Stimulated activated CD4-positive, alpha-beta T cell treated with anti-CD3 and anti-CD28 coated beads, TNF-alpha, amount 100 ng/mL, for 4 hours (primary cell): ENCODE results near the gene RANBP1.

ENCODE experiments used
- DNase-seq, 3 experiments: peaks; one replicate each; pipeline ENCODE4 v3.0.0-alpha.2; 2020; ENCODE audit warnings: low read depth in 3 of 3

Gene RANBP1

DNA sequence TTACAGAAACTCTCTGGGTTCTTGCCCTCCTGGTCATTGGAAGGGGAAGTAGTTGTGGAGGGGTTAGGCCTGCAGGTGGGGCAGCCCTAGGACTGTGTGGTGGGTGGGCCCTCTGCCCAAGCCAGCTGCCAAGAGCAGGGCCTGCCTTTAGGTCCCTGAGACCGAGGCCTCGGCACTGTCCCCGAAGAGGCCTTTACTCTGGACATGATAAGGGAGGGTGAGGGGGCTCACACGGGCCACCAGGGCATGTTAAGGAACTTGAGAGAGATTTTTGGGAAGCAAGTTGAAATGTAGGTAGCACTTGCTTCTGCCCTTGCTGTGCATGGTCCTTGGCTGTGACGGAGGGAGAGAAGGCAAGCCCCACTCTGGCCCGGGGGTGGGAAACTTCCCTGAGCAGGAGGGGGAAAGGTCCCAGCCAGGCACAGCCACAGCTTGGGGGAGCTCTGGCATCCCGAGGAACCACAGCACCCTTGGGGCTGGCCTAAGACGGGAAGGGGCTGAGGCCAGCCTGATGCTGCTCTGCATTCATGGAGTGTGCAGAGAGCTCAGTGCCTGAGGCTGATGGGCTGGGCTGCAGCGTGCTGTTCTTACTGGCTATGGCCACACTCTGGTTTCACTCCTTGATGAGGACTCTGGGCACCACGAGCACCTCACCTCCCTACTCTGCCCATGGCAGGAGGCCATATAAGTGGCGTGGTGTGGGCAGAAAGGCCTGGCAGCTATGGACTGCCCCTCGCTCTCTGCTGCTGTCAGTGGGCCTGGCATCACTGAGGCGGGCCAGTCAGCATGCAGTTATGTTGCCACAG is 7.8 kb upstream of the RANBP1 start:
- DNase-seq, result no peak

DNA sequence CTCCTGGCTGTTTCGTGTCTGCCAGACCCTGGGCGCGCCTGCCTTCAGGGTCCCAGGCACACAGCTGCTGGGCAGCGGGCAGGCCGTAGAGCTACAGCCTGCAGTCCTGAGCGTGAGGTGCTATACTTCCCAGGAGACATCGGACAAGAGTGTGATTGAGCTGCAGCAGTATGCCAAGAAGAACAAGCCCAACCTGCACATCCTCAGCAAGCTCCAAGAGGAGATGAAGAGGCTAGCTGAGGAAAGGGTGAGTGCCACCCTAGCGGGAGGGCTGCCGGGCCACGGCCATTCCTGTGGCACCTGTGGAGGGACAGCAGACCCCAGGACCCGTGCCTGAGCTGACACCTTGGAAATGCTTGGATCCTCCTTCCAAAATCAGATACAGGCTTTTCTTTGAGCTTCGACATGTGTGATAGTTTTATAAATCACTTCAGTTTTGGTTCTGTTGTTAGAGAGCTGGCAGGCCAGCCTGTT is 7.1 kb upstream of the RANBP1 start:
- DNase-seq, result no peak

DNA sequence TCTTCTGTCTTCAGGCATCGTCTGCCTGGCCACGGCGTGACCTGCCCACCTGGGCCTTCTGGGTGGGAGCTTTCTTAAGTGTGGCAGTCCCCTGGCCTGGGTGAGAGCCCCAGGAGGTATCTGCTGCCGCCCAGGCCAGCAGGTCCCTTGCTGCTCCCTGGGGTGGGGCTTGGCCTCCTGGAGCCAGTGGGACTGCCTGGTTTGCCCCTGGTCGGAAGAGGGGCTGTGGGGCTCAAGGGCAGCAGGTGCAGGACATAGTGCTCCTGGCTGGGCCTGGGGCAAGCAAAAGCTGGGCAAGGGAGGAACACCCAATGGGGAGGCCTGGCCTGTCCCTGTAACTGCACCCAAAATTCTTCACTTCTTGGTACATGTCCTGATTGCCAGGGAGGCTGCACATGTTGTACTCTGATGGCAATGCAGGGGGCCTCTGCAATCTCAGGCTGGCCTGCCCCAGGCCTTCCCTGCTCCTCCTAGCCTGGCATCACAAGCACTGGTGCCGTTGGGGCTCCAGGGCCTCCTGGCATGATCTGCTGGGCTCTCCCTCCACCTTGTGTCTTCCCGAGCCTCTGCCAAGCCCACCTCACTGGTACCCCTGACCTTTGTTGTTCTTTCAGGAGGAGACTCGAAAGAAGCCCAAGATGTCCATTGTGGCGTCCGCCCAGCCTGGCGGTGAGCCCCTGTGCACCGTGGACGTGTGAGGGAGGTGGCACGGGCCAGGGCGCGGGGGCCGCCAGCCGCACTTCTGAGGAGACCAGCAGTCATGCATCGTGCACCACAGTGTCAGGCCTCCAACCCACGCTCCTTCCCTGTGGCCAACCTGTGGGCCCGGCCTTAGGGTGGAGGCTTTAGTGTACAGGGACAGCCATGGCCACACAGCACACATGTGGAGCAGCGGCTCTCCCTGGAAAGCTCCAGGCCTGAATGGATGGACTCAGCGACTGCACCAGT is 6.2 kb upstream of the RANBP1 start:
- no peak for DNase-seq

DNA sequence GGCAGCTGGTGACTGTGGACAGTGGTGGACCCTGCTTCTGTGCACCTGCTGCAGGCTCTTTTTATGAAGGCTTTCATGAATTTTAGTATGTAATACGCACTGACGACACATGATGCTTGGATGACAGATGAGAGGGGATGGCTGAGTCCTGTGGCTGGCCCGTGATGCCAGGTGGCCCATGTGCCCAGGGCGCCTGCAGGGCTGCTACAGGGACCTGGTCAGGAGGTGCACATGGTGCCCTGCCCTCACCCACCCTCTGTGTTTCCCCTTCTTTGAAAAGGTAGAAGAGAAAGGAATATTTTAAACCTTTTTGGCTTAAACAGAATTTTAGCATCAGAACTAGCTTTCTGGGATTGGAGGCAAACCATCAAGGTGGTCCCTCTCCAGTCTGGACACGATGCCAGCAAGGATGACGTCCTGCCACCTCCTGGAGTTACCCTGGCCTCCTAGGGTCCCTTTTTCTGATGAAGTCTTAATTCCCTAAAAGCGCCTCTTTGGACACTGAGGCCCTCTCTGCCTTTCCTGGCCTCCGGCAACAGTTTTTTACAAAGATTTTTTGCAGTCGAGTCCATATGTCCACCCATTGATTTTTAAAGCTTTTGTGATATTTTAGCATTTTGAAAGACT is 5.4 kb upstream of the RANBP1 start:
- no peak for DNase-seq

DNA sequence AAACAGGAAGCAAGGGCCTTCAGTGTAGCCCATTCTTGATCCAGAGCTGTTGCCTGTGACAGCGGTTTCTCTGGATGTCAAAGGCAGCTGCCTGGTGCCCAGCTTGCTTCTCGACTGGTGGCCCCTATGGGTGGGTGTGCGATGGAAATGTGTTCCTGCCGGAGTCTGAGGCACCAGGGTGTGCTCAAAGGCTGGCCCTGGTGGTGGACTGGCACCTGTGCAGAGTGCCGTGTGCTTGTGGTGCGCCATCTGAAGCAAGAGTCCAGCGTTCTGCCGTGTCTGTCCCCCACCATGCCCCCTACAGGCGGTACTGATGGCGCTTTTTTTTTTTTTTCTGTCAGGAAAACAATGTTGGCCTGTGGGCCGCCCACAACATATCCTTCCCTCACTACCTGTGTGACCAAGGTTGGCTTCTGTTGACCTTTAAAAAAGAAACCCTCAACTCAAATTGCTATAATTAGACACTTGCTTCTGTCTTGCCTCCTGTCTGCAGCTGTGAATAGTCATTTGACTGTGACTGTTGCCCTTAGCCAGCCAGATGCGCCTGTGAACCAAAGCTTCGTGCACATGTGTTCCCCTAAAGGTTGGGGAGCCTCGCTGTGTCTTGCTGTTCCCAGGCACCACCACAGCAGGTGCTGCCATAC is 4.7 kb upstream of the RANBP1 start:
- DNase-seq, result no peak

DNA sequence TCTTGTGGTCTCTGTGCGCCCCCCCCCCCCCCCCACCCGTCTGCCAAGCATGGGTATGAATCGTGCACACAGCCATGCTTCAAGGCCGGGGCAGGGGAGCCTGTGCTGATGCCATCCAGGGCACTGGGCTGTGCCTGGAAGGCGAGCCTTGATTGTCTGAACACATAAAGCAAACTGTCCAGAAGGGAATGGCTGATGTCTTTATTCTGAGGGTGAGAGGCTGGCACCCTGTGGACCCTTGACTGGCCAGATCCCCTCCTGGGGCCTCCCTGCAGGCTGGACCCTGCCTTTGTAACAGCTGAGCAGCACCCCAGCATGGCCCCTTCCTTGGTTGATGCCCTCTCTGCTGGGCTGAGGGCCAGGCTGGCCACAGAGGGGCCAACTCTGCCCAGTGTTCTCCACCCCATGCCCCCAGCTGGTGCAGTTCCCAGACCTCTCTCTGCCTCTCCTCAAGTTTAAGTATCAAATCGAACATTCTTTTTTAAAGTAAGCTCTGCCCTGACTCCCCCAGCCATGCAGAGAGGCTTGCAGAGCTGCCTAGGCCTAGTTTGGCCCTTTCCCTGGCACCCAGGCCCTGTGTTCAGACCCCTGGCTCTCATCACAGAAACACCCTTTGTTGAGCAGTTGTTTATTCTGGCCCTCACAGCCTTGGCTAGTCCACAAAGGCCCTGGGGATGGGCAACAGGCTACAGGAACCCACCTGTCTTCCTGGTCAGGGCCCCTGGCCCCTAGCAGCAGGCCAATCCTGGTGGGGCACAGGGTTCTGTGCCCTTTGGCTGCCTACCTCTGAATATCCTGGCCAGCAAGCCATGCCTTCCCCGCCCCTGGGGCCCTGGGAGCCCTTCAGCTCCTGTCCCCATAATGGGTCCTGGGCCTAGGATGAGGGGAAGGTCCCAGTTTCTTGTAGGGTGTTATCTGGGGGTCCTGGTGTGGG is 3.9 kb upstream of the RANBP1 start:
- no peak for DNase-seq

DNA sequence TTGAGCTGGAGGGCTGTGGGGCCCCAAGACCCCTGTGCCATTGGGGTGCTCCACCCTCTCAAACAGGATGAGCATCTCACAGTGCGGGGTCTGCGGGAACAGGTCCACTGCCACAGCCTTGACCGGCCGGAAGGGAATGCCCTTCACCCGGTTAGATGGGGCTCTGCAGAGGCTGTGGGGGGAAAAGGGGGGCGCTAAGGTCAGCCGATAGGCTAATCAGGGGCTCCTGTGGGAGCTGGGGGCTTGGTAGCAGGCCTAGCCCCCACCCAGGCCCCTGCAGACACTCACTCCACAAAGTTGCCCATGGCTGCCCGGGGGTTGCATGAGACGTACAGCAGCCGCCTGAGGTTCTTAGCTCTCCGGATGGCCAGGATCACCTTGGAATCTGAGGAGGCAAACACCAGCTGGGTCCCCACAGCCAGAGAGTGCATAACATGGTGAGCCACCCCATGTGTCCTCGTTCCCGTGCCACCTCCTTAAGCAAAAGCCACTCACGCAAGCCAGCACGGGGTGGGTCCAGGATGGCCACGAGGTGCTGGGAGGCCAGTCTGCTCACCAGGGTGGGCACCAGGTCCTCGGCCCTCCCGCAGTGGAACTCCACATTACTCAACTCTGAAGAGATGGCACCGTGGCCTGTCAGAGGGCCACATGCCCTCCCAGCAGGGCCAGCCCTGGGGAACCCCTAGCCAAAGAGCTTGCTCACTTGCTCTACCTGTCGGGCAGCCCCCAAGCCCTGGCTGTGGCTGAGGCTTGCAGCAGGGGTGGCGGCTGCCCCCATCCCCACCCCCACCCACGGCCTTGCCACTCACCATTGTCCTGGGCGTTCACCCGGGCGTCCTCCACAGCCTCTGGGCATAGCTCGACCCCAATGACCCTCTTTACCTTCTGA is 3.0 kb upstream of the RANBP1 start:
- no peak for DNase-seq

DNA sequence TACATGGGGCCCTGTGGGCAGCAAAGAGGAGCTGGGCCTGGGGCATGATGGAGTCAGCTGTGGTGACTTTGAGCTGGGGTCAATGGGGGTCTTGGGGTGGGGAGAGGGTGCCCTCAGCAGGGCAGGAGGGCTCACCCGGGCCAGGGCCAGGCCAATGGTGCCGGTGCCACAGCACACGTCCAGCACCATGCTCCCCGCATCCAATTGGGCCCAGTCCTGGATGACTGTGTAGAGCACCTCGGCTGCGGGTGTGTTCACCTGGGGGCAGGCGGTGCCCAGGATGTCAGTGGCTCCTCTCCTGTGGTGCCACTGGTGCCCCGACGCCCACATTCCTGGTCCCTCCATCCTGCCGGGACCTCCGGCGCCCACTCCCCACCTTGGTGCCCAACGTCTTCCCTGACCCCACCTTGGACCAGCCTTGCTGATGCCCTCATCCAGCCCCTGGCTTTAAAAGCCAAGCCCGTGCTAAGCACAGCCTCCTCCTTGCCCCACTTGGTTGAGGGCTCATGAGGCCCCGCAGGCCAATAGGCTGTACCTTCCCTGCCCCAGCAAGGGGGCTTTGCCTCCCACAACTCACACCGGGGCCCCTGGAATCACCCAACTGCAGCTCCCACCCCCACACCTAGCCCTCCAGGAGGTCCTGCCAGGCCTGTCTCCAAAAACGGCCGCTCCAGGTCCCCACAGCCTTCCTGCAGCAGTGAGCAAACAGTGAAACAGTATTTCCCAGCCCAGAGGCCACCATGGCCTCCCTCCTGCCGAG is 2.2 kb upstream of the RANBP1 start:
- DNase-seq, result no peak

DNA sequence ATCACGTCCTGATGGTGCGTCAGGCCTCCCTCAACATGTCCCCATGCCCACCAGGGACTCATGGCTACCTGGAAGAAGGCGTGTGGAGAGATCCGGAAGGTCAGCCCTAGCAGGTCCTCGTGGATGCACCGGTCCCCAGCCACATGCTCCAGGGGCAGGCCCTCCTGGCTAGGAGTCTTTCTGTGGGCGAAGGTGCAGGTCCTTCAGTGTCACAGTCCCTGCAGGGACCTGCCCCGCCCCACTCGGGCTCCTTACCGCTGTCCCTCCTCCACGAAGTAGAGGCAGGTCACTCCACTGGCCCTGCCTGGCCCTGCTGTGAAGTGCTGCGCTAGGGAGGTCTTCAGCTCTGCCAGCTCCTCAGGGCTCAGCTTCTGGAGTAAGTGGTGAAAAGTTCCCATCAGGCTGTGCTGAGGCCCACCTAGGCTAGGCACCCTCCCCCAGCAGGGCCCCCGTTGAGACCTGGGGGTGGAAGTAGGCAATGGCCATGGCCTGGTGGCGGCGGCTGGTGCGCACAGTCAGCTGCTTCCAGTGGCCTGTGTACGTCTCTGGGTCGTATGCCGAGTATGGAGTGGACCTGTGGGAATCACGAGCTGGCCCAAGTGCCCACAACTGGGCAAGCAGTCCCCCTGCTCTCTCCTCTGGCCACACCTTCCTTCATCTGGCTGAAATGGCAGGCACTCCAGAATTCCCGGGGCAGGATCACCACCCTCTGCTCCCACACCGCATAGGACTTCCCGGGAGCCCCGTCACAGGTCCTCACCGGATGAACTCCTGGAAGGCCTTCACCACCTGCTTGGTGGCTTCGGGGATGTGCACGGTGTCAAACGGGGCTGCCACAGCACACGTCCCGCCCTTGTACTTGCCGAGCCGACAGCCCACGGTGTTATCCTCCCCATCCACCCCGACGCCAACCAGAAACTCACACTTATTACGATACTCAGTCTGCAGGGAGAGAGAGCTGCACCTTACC is 1.1 kb upstream of the RANBP1 start:
- DNase-seq, result no peak

DNA sequence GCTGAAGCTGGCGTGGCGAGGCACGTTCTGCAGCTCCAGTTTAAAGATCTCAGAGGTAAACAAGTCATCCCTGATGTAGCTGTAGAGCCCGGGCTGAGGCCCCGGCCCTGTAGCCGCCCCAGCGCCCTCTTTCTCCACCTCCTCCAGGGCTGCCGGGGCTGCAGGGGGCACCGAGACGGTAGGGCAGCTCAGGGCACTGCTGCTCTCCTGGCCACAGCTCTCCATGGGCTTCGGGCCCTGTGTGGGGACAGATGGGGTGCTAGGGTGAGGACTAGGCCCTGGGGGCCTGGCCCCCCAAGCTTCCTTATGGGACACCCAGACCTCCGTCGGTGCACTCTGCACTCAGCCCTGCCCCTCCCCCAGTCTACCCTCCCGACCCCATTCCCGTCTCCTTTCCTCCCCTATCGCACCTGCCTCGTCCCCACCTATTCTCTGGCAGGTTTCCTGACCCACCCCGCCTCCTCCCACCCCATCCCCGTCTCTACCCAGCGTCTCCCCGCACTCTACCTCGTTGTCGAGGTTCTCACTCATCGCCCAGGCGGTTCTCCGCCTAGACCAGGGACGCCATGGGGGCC is 559 bp downstream of the RANBP1 start:
- no peak for DNase-seq

DNA sequence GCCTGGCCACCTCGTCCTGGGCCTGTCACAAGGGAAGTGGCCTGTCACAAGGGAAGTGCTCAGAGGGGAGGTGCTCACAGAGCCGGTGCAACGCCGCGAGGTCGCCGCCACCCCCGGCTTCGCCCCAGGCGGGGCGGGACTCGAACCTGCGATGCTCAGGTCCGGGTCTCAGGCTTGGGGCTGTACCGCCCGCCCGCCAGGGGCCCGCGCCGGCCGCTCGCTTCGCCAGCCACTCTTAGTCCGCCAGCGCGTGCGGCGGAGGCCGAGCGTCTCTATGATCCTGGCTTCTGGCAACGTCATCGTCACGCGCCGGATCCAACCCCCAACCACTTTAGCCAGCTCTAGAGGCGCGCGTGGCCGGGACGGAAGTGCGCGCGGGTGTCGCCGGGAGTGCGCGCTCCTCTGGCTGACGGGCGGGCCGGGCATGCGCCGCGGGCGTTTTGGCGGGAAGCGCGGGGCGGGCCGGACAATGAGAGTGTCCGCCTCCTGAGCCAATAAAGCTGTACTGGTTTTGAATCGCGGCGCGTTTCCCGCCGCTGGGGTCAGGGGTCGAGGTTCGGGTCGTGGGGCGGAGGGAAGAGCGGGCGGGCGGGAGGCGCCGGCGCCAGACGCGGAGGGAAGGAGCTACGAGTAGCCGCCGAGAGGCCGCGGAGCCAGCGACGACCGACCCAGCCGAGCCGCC is 1.2 kb downstream of the RANBP1 start, which contains the start of gene TRMT2A:
Gene TRMT2A (minus strand): TSS at position 276 of the 682 bp plus-strand sequence. CDS start 320 bp downstream, outside the sequence.
- DNase-seq, result peak; percentile 90 to 94 (median 93)

DNA sequence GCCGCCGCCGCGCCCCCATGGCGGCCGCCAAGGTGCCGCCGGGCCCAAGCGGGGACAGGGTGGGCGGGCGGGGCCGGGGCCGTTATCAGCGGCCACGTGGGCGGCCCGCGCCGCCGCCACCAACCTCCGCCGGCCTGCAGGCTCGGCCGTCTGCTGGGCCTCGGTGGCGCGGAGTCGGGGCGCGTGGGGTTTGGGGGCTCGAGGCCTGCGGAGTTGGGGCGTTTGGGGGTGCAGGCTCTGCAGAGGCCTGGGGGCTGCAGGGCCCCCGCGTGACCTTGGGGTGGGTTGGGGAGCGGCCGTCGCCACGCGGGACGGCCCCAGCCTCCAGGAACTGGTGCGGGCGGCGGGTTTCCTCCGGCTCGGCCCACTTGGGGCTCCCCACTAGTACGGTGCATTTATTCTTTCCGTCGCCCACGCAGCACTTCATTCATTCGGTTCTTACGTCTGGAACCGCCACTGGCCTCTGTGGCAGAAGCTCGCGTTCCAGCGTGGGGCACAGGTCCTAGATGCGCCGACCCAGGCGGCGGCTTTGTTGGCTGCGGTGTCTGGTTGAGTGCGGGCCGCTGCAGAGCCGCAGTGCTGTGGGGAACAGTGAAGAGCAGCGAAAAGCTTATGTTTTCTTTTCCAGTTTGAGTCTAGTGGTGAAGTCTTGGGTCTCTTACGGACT is 1.9 kb downstream of the RANBP1 start:
- DNase-seq, result peak; percentile 60 to 71 (median 69)

DNA sequence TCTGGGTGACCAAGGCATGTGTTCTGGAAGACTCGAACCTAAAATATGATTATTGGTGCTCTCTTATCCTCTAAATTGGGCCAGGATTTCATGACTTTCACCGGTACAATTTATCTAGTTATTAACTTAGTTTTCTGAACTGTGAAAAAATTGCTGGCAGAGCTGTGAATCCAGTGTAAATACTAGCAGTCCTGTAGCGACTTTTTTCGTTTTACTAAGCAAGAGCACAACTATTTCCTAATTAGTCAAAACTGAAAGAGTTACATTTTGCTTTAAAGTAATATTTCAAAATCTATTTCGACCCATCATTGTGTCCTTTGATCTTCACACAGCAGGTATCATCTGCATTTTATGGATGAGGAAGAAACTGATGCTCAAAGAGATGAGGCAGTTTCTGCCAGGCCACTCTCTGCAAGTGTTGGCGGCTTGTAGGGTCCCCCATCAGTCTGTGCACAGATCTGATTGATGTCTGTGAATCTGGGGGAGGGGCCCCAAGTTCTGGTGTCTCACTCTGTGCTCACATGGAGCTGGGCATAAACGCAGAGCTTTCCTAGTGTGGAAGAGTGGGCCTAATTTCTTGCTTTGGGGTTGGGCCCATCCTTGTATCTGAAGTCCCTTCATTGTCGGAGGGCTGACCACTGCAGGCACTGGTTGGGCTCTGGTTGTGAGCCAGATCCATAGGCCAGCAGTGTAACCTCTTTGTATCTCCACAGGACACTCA is 2.6 kb downstream of the RANBP1 start:
- no peak for DNase-seq

DNA sequence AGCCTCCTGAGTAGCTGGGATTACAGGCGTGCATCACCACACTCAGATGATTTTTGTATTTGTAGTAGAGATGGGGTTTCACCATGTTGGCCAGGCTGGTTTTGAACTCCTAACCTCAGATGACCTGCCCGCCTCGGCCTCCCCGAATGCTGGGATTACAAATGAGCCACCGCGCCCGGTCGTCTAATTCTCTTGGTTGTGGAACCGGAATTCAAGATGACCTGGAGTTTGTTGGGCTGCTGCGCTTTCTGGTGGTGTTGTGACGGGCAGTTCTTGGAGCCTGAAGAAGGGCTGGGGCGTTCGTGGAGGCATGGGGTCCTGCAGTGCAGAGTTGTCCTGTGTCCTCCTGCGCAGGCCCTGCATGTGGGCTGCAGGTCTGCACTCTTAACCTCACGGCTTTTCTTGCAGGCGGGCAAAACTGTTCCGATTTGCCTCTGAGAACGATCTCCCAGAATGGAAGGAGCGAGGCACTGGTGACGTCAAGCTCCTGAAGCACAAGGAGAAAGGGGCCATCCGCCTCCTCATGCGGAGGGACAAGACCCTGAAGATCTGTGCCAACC is 6.0 kb downstream of the RANBP1 start:
- no peak for DNase-seq
